Ishikawa (cell line): Measurements from ENCODE around the gene KRTAP24-1.

Experiments used
- CEBPB ChIP-seq: IDR thresholded peaks from 2 replicates; pipeline ENCODE4 v1.6.1; 2012
- CREB1 ChIP-seq: IDR thresholded peaks from 2 replicates; pipeline ENCODE4 v1.6.1; 2012; ENCODE audit warnings: low read depth
- EGR1 ChIP-seq: IDR thresholded peaks from 2 replicates; pipeline ENCODE4 v1.6.1; 2012
- EP300 ChIP-seq: IDR thresholded peaks from 2 replicates; pipeline ENCODE4 v1.6.1; 2012; ENCODE audit warnings: borderline replicate concordance
- FOXM1 ChIP-seq: IDR thresholded peaks from 2 replicates; pipeline ENCODE4 v1.6.1; 2012; ENCODE audit warnings: low read depth, borderline replicate concordance
- MAX ChIP-seq: IDR thresholded peaks from 2 replicates; pipeline ENCODE4 v1.6.1; 2012
- NFIC ChIP-seq: IDR thresholded peaks from 2 replicates; pipeline ENCODE4 v1.6.1; 2012
- RAD21 ChIP-seq: IDR thresholded peaks from 2 replicates; pipeline ENCODE4 v1.6.1; 2012; ENCODE audit warnings: low read depth
- REST ChIP-seq: IDR thresholded peaks from 2 replicates; pipeline ENCODE4 v1.6.1; 2012; ENCODE audit warnings: low read depth, mild to moderate bottlenecking
- TAF1 ChIP-seq: IDR thresholded peaks from 2 replicates; pipeline ENCODE4 v1.6.1; 2012; ENCODE audit warnings: low read depth, mild to moderate bottlenecking
- TCF12 ChIP-seq: IDR thresholded peaks from 2 replicates; pipeline ENCODE4 v1.6.1; 2012; ENCODE audit warnings: low read depth
- TEAD4 ChIP-seq: IDR thresholded peaks from 2 replicates; pipeline ENCODE4 v1.6.1; 2012
- USF1 ChIP-seq: IDR thresholded peaks from 2 replicates; pipeline ENCODE4 v1.6.1; 2012
- YY1 ChIP-seq: IDR thresholded peaks from 2 replicates; pipeline ENCODE4 v1.6.1; 2012; ENCODE audit warnings: low read depth
- ZBTB7A ChIP-seq: IDR thresholded peaks from 2 replicates; pipeline ENCODE4 v1.6.1; 2012; ENCODE audit warnings: low read depth

KRTAP24-1 gene

GRCh38 chr21:30243691-30244090 is 39.1 kb downstream of the KRTAP24-1 start:
- TF ChIP-seq REST (no peak), ZBTB7A (no peak), EGR1 (no peak), RAD21 (no peak), CREB1 (no peak), FOXM1 (no peak), EP300 (no peak), TAF1 (no peak), CEBPB (no peak)

- TF ChIP-seq EGR1 (no peak), TAF1 (no peak), MAX (no peak), USF1 (no peak), ZBTB7A (no peak)
These were observed 42.1 kb downstream of the KRTAP24-1 start for GRCh38 chr21:30240661-30241060.

GRCh38 chr21:30238168-30238567 is 44.6 kb downstream of the KRTAP24-1 start:
- TF ChIP-seq USF1 (no peak), CEBPB (no peak), FOXM1 (no peak), ZBTB7A (no peak), MAX (no peak), CREB1 (no peak), TEAD4 (no peak), TAF1 (no peak), REST (no peak), EGR1 (no peak), NFIC (no peak), RAD21 (no peak), YY1 (no peak), EP300 (no peak)

- TF ChIP-seq CREB1 (no peak), NFIC (no peak), ZBTB7A (no peak), RAD21 (no peak), EP300 (no peak), CEBPB (no peak), FOXM1 (no peak), REST (no peak), MAX (no peak), TAF1 (no peak)
These were observed 48.1 kb downstream of the KRTAP24-1 start for GRCh38 chr21:30234643-30235042.

- TF ChIP-seq CEBPB, result no peak
- TF ChIP-seq ZBTB7A, result no peak
- TF ChIP-seq TEAD4, result no peak
- no peak for TF ChIP-seq RAD21
- no peak for TF ChIP-seq MAX
- no peak for TF ChIP-seq TAF1
- TF ChIP-seq FOXM1, result no peak
- no peak for TF ChIP-seq EP300
- TF ChIP-seq YY1, result no peak
- TF ChIP-seq EGR1, result no peak
- TF ChIP-seq USF1, result no peak
- no peak for TF ChIP-seq REST
- TF ChIP-seq TCF12, result no peak
- TF ChIP-seq CREB1, result no peak
- TF ChIP-seq NFIC, result no peak
These were observed 48.7 kb downstream of the KRTAP24-1 start for GRCh38 chr21:30234050-30234449.
